ENCODE measurements around the gene FAM240B.

Gene FAM240B

DNA sequence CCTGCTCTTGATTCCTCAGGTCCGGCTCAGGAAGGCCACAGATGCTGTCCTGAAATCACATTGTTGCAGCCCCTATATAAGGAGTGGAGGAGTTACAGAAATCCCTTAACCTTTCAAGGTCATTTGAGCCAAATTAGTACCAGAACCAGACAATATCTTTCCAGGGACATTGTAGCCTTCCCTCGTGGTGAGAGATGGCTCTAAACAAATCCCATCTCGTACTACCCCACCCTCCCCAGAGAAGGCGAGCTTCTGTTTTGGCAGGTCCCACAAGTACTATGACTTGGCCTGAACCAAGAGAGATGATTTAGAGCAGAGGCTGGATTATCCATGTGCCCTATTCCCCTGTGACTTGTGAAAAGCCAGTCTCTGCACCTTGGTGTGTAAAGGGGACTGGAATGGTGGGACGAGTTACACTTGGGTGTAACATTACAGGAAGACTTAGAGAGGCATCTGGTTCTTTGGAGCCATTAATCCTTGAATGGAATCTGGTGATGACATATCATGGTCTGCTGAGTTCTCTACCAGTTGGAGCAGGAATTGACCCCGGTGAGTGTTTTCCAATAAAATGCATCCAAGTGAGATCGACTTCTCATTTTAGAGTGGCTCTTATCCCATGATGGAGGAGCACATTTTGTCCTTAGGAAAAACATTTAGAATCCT, at the start of gene FAM240B:
FAM240B (minus strand) TSS at position 51 of the 663 bp plus-strand sequence. CDS start 16,134 bp downstream, outside the sequence.
- DNase-seq (ENCODE audit: low read depth in 2 of 2): no peak

DNA sequence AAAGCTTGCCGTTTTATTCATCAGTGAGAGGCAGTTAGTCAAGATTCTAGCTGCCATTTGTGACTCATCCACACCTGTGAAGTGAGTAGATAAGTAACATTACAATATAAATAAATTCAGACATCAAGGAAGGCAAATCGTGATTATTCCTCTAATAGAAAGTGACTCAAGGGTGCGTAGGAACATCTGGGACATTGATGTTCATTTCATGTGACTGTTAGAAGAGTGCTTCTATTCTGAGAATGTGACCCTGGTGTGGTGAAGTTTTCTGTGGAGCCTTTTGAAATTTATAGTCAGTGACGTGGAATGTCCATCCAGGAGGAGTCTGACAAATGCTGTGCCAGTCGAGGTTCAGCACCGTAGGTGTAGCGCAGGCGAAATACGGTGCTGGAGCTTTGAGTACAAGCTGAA, 48.4 kb upstream of the FAM240B start:
- no peak for DNase-seq (ENCODE audit: low read depth in 2 of 2)

DNA sequence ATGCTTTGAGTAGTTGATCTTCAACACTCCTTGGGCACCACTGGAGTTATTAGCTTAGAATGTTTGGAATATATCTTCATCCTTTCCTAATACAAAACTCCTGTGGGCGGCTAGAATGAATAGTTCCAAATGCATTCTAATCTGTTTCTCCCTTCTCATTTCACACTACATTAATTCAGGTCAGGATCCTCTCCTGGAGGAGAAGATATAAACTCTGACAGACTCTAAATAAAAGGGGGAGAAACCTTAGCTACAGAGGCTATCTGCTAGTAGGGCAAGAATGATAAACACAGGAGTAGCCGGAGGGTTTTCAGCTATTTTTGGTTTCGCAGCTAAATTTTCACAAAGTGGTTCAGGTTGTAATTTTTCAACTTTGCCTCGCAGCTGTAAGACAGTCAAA, 45.2 kb upstream of the FAM240B start:
- no peak for DNase-seq (ENCODE audit: low read depth in 2 of 2)

DNA sequence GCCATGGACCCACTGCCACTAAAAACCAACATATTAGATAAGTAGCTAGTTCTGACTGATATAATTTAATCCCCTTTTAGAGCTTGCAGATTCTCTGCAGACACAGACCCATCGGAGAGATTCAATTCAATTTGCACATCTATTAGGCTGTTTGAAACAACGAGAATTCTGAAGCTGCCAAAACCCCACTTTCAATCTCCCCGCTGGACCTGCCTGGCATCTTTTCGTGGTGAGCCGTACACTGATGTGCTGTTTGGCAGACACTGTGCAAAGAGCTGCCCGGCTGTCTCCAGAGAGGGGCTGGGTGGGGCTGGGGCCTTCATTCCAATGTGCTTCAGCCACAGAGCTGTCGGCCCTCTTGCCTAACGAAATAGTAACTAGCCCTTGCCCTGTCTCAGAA, 42.1 kb upstream of the FAM240B start:
- DNase-seq (ENCODE audit: low read depth in 2 of 2): no peak

DNA sequence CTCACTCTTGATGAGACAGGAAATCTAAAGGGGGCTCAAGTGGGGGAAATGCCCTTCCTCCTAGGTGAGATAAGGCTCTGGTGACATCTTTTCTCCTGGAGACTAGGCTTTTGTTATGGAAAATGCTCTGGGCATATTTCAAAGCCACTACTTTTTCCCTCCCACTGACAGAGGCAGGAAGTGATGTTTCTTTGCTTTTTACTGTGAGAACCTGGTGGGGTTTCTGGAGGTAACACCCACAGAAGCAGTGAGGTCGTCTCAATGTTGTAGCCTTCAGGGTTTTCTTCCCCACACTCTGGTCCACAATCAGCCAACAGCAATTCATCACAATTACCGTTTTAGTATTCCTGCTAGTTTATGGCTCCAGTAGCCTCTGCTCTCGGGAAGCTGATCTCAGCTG, 41.4 kb upstream of the FAM240B start:
- no peak for DNase-seq (ENCODE audit: low read depth in 2 of 2)

DNA sequence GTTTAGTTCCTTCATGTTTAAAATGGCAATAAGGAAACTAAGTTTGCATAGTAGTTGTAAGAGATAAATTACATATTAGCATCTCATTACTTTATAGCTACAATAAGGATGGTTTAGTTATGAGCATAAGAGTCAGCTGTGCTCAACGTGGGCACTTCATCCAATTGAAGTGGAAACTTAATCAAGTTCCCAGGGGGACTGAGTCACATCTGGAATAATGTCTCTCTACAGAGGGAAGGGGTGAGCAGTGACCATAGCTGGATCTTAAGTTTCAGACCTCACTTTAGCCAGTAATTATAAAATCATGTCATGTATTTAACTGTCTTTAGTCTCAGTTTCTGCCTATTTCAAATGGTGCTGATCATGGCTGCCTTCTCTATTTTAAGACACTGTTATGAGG, 36.8 kb upstream of the FAM240B start:
- no peak for DNase-seq (ENCODE audit: low read depth in 2 of 2)

DNA sequence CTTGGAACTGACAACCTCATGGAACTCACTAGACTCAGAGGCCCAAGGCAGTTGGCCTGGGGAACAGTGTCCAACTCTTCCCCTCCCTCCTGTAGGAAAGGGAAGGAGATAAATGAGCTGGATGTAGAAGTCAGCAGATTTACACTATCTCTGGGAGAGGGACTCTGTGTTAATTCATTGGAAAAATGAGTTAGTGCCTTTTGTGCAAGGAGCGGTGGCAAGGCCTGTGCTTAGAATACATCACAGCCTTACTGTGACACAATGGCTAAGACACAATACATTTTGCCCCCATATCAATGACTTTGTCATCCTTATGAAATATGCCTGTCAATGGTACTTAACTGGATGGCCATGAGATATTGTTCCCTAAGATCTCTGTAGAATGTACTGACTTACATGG, 28.0 kb upstream of the FAM240B start:
- DNase-seq (ENCODE audit: low read depth in 2 of 2): no peak

DNA sequence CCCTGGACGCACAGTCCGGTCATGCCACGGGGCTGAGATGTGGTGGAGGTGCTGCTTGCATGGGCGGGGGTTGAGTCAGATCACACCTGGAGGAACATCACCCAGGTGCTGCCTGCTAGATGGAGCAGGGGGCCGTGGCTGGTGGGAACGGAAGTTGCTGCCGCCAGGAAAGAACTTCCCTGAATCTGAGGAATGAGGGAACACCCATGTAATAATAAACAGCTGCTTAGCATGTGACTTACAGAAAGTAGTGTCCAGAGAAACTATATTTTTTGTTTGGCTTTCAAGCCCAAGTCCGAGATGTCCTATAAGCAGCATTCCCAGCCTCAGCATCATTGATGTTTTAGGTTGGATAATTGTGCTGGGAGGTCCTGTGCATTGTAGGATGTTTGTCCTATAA, 27.1 kb upstream of the FAM240B start:
- DNase-seq (ENCODE audit: low read depth in 2 of 2): no peak

DNA sequence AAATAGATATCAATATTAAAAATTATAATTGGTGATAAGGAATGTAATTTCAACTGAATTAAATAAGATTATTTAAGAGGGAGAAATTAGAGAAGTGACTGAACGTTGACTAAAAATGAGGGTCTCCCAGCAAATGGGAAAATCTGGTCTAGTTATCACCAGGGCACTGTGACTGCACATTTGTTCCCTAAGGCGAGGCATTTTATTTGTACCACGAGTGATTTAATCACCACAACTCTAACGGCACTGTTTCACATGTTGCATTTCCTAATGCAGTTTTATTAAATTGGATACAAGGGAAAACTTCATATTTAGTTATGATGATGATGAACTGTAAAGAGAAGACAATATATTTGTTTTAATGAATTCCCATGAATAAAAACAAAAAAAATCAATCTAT, 26.4 kb upstream of the FAM240B start:
- no peak for DNase-seq (ENCODE audit: low read depth in 2 of 2)

DNA sequence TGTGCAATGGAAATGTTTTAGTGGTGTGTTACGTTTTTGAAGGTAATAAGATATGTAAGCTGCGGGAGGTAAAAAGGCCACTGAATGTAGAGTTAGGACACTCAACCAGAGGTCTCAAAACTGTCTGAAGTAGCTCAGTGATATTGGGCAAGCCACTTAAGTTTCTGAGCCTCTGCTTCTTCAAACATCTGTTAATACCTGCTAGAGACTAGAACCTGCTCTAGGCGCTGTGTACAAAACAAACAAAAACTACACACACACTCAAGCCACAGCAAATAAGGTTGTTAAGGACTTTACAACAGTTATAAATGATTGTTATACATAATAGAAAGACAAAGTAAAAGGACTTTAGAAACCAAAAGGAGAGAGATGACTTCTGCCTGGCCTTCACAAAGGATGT, 24.6 kb upstream of the FAM240B start:
- DNase-seq (ENCODE audit: low read depth in 2 of 2): no peak

DNA sequence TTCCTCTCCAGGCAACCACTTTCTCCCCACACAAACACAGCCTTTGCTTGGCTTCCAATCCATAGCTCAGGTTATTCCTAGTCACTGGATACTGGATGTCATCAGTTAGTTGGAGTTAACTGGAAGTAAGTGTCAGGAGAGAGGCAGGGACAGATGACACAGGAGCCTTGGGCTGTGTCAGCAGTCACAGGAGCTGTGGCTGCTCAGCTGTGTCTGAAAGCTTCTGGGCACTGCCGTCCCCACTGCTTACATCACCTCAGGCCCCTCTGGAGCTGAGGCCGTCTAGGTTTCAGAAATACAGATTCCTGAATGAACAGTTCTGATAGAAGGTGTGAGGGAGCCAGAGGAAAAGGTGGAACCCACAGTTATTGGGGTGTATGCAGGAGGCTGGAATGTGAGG, 17.3 kb upstream of the FAM240B start:
- DNase-seq (ENCODE audit: low read depth in 2 of 2): no peak

DNA sequence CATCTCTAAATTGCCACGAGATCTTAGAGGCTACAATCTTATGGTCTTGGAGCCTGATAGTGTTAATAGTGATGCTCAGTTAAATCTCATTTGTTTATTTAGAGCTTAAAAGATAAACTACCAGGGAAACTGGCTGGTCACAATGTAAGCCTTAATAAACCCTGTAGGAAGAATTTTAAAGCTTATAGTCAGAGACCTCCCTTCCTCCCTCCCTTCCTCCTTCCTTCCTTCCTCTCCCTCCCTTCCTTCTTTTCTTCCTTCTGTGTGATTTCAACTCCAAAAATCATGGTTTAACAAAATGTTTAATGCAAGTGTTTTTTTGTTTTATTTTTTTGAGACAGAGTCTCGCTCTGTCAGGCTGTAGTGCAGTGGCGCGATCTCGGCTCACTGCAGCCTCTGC, 14.9 kb upstream of the FAM240B start:
- DNase-seq (ENCODE audit: low read depth in 2 of 2): no peak

DNA sequence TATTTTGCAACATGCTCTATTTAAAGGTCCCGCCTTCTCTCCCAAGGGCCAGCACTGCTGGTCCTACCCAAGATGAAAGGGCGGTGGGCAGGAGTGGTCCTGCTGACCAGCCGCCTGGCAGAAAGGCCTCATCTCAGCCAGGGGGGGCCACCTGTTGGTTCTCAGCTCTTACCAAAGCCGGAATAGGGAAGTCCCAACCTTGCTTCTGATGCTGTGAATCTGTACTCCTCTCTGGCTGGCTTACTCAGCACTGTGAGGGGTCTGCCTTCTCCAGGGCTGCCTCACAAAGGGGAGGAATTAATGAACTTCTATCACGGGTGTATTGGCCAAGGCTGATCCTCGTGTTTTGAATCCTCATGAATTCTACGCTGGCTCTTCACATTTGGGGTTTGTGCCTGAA, 13.6 kb upstream of the FAM240B start:
- DNase-seq (ENCODE audit: low read depth in 2 of 2): no peak

DNA sequence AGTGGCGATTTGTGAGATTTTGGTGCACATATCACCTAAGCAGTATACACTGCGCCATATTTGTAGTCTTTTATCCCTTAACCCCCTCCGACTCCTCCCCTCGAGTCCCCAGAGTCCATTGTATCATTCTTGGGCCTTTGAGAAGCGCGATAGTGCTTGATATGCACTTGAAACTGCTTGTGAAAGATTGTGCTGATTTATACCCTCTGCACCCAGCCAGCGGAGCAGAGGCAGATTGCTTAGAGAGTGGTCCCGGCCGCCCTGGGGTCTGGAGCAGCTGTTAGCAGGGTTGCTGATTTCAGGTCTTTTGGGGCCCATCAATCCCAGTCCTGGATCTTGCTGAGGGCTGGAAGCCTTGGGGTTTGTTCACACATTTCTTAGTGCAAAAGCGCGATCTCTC, 13.0 kb upstream of the FAM240B start:
- DNase-seq (ENCODE audit: low read depth in 2 of 2): no peak

DNA sequence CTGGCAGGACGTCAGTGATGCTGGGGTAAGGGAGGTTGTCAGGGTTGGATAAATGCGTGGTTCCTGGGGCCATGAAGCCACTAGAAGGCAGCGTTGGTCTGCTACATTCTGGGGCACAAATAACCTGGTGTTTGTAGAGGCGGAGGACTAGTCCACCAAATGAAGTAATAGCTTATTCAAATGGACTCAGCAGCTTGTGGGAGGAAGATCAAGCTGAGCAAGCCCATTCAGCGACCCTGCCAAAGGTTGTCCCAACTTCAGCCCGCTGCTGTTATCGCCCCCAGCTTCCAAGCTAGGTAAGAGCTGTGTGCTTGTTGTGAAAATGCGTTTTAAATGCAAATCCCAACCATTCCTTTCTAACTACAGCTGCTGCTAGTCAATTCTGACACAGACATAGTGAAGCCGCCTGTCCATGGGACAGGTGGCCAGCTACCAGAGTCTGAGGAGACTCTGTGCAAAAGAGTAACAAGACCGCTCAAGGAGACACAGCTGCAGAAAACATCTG, 7.6 kb upstream of the FAM240B start:
- no peak for DNase-seq (ENCODE audit: low read depth in 2 of 2)

DNA sequence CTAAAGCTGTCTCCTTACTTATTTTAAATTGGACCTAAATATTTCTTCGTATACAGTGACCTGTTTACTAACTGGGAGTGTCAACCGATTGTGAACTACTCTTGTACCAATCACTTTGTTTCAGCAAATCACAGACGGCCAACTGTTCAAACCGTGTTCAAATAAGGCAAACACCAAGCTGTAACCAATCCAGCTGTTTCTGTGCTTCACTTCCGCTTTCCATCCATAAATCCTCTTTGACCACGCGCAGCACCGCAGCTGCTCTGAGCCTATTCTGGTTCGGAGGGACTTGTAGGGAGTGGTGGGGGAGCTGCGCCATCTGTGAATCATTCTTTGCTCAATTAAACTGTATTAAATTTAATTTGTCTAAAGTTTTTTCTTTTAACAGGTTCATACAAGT, 4.8 kb upstream of the FAM240B start:
- DNase-seq (ENCODE audit: low read depth in 2 of 2): no peak

DNA sequence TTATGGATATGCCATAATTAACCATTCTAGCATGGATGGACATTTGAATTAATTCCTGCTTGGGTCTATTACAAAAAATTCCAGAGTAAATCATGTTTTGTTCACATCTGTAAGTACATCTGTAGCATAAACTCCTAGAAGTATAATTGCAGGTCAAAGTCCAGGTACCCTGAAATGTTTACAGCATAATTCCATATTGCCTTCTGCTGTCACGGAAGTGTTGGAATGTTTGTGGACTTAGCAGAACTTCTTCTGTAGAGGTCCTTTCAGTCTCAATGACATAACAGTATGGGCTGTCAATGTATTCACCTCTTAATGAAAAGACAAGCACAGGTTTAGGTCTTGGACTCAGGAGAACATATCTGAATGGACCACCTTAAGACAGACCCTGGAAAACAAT, 1.8 kb downstream of the FAM240B start:
- no peak for DNase-seq (ENCODE audit: low read depth in 2 of 2)

DNA sequence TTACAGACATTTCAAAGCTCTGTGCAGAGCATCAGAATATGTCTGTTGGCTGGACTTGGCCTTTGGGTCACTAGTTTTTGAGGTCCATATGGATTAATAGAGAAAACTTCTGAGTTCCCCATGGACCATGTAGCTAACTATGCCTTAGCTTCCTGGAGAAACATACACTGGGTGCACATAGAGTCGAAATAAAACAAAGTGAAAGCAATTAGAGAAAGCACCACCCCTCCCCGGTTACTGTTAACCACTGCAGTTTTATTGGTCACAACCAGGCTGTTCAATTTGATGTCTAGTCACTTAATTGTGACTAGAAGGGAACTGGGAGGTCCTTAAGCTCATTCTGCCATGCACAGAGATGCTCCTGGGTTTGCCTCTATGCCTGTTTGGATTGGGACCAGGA, 4.2 kb downstream of the FAM240B start:
- no peak for DNase-seq (ENCODE audit: low read depth in 2 of 2)

DNA sequence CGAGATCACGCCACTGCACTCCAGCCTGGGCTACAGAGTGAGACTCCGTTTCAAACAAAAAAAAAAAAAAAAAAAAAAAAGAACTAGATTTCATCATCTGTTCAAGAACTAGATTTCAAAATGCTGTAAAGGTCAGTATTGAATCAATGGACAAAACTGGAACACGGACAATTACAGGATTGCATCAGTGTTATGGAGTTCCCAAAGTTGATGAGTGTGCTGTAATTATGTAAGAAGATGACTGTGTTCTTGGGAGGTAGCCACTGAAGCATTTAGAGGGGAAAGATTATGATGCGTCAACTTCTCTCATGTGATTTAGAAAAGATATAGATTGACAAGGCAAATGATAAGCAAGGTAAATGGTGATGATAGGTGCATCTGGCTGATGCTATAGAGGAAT, 6.5 kb downstream of the FAM240B start:
- no peak for DNase-seq (ENCODE audit: low read depth in 2 of 2)

DNA sequence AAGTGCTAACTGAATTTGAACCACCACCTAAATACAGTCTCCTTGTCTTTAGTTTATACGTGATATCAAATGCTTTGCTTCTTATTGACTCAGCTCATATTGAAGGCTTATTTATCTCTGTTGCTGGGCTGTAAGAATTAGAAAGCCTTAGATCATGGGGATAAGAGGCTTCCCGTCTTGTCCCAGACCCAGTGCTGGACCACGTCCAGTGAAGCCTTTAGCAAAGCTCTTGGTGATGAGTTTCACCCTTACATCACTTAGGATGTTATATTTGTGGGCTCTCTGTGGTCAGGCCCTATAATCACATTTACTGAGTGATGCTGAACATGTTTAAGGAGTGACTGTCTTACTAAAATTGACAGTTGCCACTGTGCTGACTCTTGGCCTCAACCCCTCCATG, 11.2 kb downstream of the FAM240B start:
- DNase-seq (ENCODE audit: low read depth in 2 of 2): no peak

DNA sequence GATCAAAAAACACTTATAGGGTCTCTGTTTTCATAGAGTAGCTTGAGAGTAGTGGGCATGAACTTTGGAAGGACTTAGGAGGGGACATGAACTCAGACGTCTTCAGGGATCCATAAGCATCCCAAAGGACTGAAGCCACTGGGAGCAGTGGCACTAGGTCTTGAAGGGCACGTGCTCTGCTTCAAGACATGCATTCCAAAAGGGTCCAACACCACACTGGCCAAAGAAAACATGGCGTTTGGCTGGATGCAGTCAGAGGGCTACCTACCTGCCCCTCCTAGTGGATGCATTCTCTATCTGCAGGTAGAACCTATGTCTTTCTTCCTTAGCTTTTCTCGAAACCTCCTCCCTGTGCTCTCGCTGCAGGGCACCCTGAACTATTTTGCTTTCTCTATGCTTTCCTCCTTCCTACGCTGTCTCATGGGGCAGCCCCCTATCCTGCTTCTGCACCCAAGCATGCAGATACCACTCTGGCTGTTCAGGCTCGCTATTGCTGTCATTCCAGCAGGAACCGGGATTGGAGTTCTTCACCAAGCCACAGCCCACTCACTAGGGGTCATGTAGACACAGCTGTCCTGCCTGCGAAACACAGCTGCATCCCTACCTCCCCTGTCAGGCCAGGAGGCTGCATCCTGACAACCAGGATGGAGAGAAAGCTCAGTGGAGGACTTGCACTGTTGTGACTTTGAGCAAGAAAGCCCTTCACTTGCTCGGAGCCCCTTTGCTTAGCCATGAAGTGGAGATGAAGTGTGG, 11.9 kb downstream of the FAM240B start:
- DNase-seq (ENCODE audit: low read depth in 2 of 2): no peak

DNA sequence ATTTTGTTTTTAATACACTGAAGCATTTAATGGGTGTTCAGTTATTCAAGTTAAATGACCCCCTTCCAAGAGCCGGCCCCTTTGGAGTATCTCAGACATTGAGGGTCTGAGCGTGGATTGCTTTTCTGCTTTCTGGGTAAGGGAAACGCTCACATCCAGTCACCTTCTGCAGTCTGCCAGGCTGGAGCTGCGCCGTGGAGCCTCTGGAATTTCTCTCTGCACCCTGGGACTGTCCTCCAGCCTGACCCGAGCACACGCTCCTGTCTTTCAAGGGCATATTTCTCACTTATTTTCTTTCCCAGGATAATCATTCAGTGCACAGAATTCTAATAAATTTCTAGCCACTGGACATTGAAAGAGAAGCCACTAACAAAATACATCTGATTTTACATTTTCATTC, 13.4 kb downstream of the FAM240B start:
- DNase-seq (ENCODE audit: low read depth in 2 of 2): no peak

DNA sequence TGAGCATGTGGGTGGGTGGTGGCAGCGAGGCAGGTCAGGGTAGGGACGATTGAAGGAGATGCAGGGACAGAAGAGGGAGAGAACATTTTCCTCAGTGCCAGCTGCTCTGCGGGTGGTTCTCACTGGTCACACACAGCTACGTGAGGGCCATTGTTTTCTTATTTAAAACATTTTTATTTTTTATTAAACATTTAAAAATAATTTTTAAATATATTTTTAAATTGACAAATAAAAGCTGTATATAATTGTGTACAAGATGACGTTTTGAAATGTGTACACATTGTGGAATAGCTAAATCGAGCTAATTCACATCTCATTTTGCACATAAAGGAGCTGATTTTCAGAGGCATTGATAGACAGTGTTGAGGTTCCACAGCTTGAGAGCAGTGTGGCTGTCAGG, 14.0 kb downstream of the FAM240B start:
- DNase-seq (ENCODE audit: low read depth in 2 of 2): no peak

DNA sequence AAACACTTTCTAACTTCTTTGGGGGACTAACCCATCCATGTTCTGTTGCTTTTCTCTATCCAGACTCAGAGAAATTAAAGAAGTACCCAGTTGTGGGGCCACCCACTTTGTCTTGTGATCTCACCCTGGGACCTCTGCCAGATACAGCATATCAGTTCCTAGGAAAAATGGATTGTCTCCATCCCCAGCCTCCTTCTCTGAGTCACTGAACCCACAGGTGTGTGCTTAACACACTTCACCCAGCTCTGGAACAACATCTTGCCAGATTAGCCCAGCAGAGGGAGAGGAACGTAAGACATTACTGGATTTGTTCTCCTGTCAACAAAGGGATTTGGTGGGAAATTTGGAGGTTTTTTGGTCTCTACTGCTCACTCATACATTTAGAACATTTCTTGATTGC, 19.2 kb downstream of the FAM240B start:
- DNase-seq (ENCODE audit: low read depth in 2 of 2): no peak
